HT1080 (cell line): ENCODE data around the gene ZBED1. TPM values are rescaled to one million over a fixed set of nuclear protein-coding genes. Genes with fewer than 3 reads are reported as not detected.
"Not testable (repeated sequence)": the region's sequence is repeated elsewhere in the genome, so short reads cannot be mapped to it uniquely, and the experiment has no call there.

Experiments
- DNase-seq: peaks from one replicate; pipeline ENCODE4 v3.0.0-alpha.2; 2015; ENCODE audit warnings: low read depth
- total RNA-seq: library from RNA; depleted of rRNA; stranded (reverse); fragments of >200 nt; shearing (Covaris generic); gene quantifications from 2 replicates; pipeline ENCODE4 v1.2.3, GENCODE V29; 2014; rRNA removed

Gene ZBED1
- total RNA-seq, 1 experiment from 2014 or later = 32.7 TPM

DNA sequence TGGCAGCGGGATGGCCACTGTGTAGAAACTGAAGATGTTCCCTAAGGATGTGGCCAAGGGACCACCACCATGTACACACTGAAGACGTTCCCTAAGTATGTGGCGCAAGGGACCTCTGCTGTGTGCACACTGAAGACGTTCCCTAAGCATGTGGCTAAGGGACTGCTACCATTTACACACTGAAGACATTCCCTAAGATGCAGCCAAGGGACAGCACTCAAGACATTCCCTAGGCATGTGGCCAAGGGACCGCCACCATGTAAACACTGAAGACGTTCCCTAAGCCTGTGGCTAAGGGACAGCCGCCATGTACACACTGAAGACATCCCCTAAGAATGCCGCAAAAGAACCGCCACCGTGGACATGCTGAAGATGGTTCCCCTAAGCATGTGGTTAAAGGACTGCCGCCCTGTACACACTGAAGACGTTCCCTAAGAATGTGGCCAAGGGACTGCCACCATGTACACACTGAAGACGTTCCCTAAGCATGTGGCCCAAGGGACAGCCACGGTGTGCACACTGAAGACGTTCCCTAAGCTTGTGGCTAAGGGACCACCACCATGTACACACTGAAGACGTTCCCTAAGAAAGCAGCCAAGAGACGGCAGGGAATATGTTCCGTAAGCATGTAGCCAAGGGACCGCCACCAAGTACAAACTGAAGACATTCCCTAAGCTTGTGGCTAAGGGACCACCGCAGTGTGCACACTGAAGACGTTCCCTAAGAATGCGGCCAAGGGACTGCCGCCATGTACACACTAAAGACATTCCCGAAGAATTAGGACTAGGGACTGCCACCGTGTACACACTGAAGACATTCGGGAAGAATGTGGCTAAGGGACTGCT, 43.3 kb downstream of the ZBED1 start:
- DNase-seq = no peak

DNA sequence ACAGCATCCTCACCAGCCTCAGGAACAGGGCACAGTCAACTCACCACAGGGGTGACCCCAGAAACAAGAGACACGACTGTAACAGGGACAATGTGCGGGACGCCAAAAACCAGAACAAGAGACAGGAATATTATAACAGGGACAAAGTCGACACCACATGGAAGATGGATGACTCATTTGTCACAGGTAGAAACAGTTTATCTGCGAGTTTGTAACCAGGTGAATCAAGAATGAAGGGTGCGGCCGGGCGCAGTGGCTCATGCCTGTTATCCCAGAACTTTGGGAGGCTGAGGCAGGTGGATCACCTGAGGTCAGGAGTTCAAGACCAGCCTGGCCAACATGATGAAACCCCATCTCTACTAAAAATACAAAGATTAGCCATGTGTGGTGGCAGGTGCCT, 44.7 kb downstream of the ZBED1 start:
- not testable (repeated sequence) for DNase-seq

DNA sequence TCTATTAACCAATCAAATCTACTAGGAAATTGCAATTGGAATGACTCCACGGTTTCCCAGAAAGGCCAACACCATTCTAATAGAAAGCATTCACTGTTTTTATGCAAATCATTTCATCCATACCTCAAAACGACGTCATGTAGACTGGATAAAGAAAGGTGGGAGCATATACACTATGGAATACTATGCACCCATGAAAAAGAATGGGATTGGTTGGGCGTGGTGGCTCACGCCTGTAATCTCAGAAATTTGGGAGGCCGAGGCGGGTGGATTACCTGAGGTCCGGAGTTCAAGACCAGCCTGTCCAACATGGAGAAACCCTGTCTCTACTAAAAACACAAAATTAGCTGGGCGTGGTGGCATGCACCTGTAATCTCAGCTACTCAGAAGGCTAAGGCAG, 46.2 kb downstream of the ZBED1 start:
- DNase-seq = not testable (repeated sequence)

DNA sequence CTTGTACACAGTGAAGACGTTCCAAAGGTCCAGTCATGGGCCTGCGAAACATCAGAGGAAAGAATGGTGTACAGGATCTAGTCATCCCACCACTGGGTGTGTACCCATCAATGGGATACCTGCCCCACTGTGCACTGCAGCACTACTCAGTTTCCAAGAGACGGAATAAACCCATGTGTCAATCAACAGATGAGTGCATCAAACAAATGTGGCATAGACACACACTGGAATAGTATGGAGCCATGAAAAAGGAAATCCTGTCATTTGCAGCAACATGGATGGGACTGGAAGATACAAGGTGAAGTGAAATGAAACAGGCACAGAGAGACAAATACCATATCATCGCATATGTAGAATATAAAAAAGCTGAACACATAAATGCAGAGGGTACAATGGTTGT, 48.0 kb downstream of the ZBED1 start:
- no peak for DNase-seq

DNA sequence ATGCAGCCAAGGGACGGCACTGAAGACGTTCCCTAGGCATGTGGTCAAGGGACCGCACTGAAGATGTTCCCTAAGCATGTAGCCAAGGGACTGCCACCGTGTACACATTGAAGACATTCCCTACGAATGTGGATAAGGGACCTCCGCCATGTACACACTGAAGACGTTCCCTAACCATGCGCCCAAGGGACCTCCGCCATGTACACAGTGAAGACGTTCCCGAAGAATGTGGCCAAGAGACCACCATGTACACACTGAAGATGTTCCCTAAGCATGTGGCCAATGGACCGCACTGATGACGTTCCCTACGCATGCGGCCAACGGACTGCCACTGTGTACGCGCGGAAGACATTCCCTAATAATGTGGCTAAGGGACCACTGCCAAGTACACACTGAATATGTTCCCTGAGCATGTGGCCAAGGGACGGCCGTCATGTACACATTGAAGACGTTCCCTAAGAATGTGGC, 48.4 kb downstream of the ZBED1 start:
- DNase-seq = no peak

DNA sequence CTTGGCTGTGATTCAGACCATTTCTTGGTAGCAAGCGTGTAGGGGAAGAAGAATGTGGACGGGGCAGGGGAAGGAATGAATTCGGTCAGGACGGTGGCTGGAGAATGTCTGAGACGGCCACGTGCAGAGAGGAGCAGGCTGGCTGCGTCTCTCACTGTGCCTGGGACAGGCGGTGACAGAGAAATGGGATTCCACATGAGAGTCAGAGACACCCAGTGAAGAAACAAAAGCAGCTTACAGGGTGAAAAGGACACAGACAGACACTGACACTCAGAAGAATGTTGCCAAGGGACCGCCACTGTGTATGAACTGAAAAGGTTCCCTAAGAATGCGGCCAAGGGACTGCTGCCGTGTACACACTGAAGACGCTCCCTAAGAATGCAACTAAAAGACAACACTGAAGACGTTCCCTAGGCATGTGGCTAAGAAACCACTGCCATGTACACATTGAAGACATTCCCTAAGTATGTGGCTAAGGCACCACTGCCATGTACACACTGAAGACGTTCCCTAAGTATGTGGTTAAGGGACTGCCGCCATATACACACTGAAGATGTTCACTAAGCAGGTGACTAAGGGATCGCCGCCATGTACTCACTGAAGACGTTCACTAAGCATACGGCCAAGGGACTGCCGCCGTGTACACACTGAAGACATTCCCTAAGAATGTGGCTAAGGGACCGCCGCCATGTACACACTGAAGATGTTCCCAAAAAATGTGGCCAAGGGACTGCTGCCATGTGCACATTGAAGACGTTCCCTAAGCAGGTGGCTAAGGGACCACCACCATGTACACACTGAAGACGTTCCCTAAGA, 49.1 kb downstream of the ZBED1 start:
- DNase-seq = no peak

DNA sequence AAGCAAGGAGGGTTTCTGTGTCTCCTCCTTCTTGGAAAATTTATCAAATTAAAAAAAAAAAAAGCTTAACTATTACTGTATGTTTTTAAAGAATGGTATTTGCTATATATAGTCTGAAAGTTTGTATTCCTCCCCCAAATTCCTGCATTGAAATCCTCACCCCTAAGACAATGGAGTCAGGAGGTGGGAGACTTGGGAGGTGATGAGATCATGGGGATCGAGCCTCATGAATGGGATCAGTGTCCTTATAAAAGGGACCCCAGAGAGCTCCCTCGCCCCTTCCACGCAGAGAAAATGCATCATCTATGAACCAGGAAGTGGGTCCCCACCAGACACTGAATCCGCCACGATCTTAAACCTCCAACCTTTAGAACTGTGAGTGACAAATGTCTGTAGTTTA, 50.1 kb downstream of the ZBED1 start:
- no peak for DNase-seq

DNA sequence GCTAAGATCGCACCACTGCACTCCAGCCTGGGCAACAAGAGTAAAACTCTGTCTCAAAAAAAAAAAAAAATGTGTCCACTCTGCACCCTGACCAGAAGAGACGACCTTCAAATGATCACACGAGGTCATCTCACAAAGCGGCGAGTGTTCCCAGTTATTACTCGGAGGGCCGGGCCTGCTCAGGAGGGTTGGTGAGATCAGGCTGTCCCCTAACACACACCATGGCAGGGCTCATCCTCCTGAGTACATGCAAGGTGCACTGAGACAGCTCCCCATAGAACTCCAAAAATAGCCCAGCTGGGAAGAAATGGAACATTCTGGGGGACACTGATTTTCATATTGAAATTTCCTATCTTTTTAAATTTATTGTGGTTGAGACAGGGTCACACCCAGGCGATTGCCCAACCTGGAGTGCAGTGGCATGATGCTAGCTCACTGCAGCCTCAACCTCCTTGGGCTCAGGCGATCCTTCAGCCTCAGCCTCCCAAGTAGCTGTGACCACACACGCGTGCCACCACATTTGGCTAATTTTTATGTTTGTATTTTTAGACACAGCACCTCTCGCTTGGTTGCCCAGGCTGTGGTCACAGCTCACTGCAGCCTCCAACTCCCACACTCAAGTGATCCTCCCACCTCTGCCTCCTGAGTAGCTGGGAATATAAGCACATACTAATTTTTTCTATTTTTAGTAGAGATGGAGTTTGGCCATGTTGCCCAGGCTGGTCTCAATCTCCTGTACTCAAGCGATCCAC, 51.5 kb downstream of the ZBED1 start:
- DNase-seq = no peak

DNA sequence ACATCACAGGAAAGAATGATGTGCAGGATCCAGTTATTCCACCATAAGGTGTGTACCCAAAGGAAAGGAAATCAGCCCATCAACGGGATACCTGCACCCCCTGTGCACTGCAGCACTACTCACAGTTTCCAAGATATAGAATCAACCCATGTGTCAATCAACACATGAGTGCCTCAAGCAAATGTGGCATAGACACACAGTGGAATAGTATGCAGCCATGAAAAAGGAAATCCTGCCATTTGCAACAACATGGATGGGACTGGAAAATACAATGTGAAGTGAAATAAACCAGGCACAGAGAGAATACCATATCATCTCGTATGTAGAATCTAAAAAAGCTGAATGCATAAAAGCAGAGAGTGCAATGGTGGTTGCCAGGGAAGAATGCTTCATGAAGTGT, 53.3 kb downstream of the ZBED1 start:
- DNase-seq = no peak

DNA sequence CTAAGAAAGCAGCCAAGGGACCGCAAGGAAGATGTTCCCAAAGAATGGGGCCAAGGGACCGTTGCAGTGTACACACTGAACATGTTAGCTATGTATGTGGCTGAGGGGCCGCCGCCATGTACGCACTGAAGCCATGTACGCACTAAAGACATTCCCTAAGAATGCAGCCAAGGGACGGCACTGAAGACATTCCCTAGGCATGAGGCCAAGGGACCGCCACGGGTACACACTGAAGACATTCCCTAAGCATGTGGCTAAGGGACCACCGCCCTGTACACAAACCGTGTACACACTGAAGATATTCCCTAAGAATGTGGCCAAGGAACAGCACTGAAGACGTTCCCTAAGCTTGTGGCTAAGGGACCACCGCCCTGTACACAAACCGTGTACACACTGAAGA, 54.0 kb downstream of the ZBED1 start:
- no peak for DNase-seq

DNA sequence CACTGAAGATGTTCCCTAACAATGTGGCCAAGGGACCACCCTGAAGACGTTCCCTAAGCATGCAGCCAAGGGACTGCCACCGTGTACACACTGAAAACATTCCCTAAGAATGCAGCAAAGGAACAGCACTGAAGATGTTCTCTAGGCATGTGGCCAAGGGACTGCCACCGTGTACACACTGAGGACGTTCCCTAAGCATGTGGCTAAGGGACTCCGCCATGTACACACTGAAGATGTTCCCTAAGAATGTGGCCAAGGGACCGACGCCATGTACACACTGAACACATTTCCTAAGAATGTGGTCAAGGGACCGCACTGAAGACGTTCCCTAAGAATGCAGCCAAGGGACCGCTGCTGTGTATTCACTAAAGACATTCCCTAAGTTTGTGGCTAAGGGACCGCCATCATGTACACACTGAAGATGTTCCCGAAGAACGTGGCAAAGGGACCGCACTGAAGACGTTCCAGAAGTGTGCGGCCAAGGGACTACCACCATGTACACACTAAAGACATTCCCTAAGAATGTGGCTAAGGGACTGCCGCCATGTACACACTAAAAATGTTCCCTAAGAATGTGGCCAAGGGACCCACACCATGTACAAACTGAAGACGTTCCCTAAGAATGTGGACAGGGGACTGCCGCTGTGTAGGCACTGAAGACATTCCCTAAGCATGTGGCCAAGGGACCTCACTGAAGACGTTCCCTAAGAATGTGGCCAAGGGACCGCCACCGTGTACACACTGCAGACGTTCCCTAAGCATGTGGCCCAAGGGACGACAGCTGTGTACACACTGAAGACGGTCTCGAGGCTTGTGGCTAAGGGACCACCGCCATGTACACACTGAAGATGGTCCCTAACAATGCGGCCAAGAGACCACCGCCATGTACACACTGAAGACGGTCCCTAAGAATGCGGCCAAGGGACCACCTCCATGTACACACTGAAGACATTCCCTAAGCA, 54.8 kb downstream of the ZBED1 start:
- no peak for DNase-seq

DNA sequence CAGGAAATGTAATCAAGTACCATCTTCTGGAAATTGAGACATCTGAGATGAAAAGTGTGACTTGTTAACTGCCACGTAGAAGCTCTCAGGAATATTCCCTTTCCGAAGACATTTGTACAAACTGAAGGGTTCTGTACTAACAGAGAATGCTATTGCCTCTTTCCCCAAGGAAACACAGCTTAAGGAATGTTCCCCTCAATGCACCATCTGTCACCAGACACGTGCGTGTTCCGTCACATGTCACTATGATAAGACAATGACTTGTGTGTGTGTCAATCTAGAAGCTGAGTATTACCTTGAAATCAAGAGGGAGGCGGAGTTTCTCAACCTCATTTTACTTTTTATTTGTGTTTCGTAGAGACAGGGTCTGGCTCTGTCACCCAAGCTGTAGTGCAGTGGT, 58.1 kb downstream of the ZBED1 start:
- DNase-seq = no peak

DNA sequence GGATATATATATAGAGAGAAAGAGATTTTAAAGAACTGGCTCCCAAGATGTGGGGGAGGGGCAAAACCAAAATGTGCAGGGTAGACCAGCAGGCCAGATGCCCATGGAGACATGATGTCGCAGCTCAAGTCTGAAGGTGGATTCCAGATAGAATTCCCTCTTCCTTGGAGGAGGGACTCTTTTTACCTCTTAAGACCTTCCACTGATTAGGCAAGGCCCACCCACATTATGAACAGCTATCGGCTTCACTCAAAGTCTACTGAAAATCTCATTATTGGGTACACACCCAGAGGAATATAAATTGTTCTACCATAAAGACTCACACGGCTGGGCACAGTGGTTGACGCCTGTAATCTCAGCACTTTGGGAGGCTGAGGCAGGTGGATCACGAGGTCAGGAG, 59.3 kb downstream of the ZBED1 start:
- DNase-seq = no peak

DNA sequence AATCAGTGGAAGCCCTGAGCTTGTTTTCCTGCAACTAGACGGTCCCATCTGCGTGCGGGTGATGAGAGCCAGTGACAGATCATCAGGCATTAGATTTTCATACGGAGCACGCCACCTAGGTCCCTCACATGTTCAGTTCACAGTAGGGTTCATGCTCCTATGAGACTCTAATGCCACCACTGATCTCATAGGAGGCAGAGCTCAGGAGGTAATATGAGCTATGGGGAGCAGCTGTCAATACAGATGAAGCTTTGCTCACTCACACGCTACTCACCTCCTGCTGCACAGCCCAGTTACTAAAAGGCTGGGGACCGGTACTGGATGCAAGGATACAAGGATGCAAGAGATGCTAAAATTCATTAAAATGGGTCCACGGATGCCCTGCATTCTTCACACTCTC, 61.2 kb downstream of the ZBED1 start:
- DNase-seq = no peak

Other genes with a start within 250 kb of the ZBED1 start
- 13.3 and 22.7 TPM in 2 replicates for gene DHRSX, start within 50 bp of the ZBED1 start, total RNA-seq
- gene CD99, start 190.3 kb upstream of the ZBED1 start, total RNA-seq = 223 and 276 TPM in 2 replicates